AG04450 (cell line): ENCODE results near the gene AIFM3. TPM values are rescaled to one million over a fixed set of nuclear protein-coding genes. Genes with fewer than 3 reads are reported as not detected.
"Not testable (repeated sequence)": the region's sequence is repeated elsewhere in the genome, so short reads cannot be mapped to it uniquely, and the experiment has no call there.

Source experiments
- CTCF ChIA-PET: fragments of 300-600, 350-600 bp; formaldehyde crosslinking; extraction: SDS; loops from one replicate; lab custom pipeline; 2022; ENCODE audit warnings: antibody characterized with exemption, inconsistent platforms; lab: Charles Lee
- POLR2A ChIA-PET: fragments of 350-600 bp; formaldehyde crosslinking; extraction: SDS; loops from one replicate; lab custom pipeline; 2021; ENCODE audit warnings: antibody characterized with exemption, inconsistent platforms; lab: Yijun Ruan, JAX
- DNase-seq: peaks from one replicate; pipeline ENCODE4 v3.0.0-alpha.2; 2011; ENCODE audit warnings: low read depth, low spot score
- H3K27ac ChIP-seq: one replicate; pipeline ENCODE4 v1.5.1; 2012; ENCODE audit warnings: low read depth, low read length, control low read depth
- H3K27me3 ChIP-seq: one replicate; pipeline ENCODE4 v1.6.0; 2012; ENCODE audit warnings: low read length; ENCODE audit not compliant: control insufficient read depth, insufficient read depth
- H3K4me3 ChIP-seq: 2 replicates; pipeline ENCODE4 v1.5.1; 2011; ENCODE audit warnings: mild to moderate bottlenecking, low read depth, low read length, control low read depth
- H3K9me3 ChIP-seq: 2 replicates; pipeline ENCODE4 v1.5.1; 2012; ENCODE audit warnings: low read length; ENCODE audit not compliant: control insufficient read depth, insufficient read depth
- CTCF ChIP-seq: IDR thresholded peaks from 2 replicates; pipeline ENCODE4 v1.5.1; 2011; ENCODE audit warnings: low read depth, low read length, control low read depth, inconsistent platforms
- polyA plus RNA-seq: library from polyadenylated mRNA; depleted of rRNA; stranded (reverse); fragments of >200 nt; gene quantifications from 2 replicates; pipeline ENCODE4 v1.2.3, GENCODE V29; 2011

Gene AIFM3
- polyA plus RNA-seq, 1 experiment = 0.15 TPM

- no peak for DNase-seq
- CTCF ChIA-PET = interaction anchor here (0.6 to 1.4 kb wide), 4 partner anchors 17 to 52 kb away, joined by 3 to 8 read pairs (median 5); partner anchors contain the start of gene CRKL
- Histone ChIP-seq H3K27me3 (no peaks in the 10 kb centered on the region), H3K27ac (no peak overlapping the region), H3K4me3 (no peak overlapping the region), H3K9me3 (no peaks in the 10 kb centered on the region)
- POLR2A ChIA-PET = interaction anchor here (0.7 kb wide), 1 partner anchor 65 kb away, joined by 3 read pairs; no protein-coding TSS in a partner anchor
- no peak for TF ChIP-seq CTCF
Measured at GRCh38 chr22:20937794-20938671, 29.0 kb upstream of the AIFM3 start.

GRCh38 chr22:20939457-20940185, 27.4 kb upstream of the AIFM3 start:
- POLR2A ChIA-PET = interaction anchor here (0.6 to 0.7 kb wide), 4 partner anchors 18 to 517 kb away, joined by 3 to 12 read pairs (median 4); no protein-coding TSS in a partner anchor
- not testable (repeated sequence) for H3K9me3 ChIP-seq, H3K27me3 ChIP-seq, H3K4me3 ChIP-seq, H3K27ac ChIP-seq, DNase-seq
- CTCF ChIA-PET = interaction anchor here (1.1 kb wide), 1 partner anchor 69 kb away, joined by 3 read pairs; no protein-coding TSS in a partner anchor

- DNase-seq = no peak
- Histone ChIP-seq H3K4me3 (no peak overlapping the region), H3K9me3 (no peaks in the 10 kb centered on the region), H3K27ac (no peak overlapping the region), H3K27me3 (no peaks in the 10 kb centered on the region)
- ChIA-PET CTCF (interaction anchor here (1.1 kb wide), 1 partner anchor 69 kb away, joined by 3 read pairs; no protein-coding TSS in a partner anchor), POLR2A (interaction anchor here (0.6 to 0.7 kb wide), 3 partner anchors 19 to 517 kb away, joined by 3 to 12 read pairs (median 4); no protein-coding TSS in a partner anchor)
- no peak for TF ChIP-seq CTCF
Measured at GRCh38 chr22:20940186-20940651, 26.8 kb upstream of the AIFM3 start.

GRCh38 chr22:20940904-20941385, 26.1 kb upstream of the AIFM3 start:
- DNase-seq = no peak
- ChIA-PET CTCF (interaction anchor here (1.1 kb wide), 1 partner anchor 70 kb away, joined by 3 read pairs; no protein-coding TSS in a partner anchor), POLR2A (interaction anchor here (0.7 kb wide), 1 partner anchor 10 kb away, joined by 3 read pairs; no protein-coding TSS in a partner anchor)
- no peak overlapping the region for H3K27ac ChIP-seq
- H3K4me3 ChIP-seq = no peak overlapping the region
- TF ChIP-seq CTCF = no peak
- H3K27me3 ChIP-seq = no peaks in the 10 kb centered on the region
- H3K9me3 ChIP-seq = no peaks in the 10 kb centered on the region

- H3K27me3 ChIP-seq, POLR2A ChIA-PET, DNase-seq, H3K27ac ChIP-seq, CTCF ChIA-PET, H3K4me3 ChIP-seq, H3K9me3 ChIP-seq: not testable (repeated sequence)
Measured at GRCh38 chr22:20942203-20942902, 24.7 kb upstream of the AIFM3 start.
